Epithelial cell of prostate (primary cell): Measurements from ENCODE around the gene HAPLN3.

Experiments used
- DNase-seq: peaks from one replicate; pipeline ENCODE4 v3.0.0-alpha.2; 2011; ENCODE audit warnings: low read depth, low spot score
- H3K27ac ChIP-seq: fragments of 450-650 bp; 2 replicates; pipeline ENCODE4 v1.5.1; 2017; ENCODE audit warnings: mild to moderate bottlenecking

HAPLN3 gene

GRCh38 chr15:88898736-88899135 lies 3.4 kb upstream of the HAPLN3 start:
- DNase-seq: no peak
- no peak overlapping the region for H3K27ac ChIP-seq

GRCh38 chr15:88897456-88898194 lies 2.3 kb upstream of the HAPLN3 start:
- DNase-seq: peak; percentile 39

GRCh38 chr15:88897142-88897455 lies 1.8 kb upstream of the HAPLN3 start:
- no peak overlapping the region for H3K27ac ChIP-seq
- DNase-seq: no peak

More at GRCh38 chr15:88897456-88898194, 2.3 kb upstream of the HAPLN3 start:
- no peak overlapping the region for H3K27ac ChIP-seq

- no peak for DNase-seq
- H3K27ac ChIP-seq: no peak overlapping the region
These were observed 1.1 kb upstream of the HAPLN3 start for GRCh38 chr15:88896333-88897033.

- DNase-seq: no peak
- no peak overlapping the region for H3K27ac ChIP-seq
These were observed 961 bp downstream of the HAPLN3 start for GRCh38 chr15:88894348-88894818.

- H3K27ac ChIP-seq: no peak overlapping the region
- no peak for DNase-seq
These were observed 3.6 kb downstream of the HAPLN3 start for GRCh38 chr15:88891540-88892254.

GRCh38 chr15:88890495-88890894 lies 4.8 kb downstream of the HAPLN3 start:
- no peak overlapping the region for H3K27ac ChIP-seq
- DNase-seq: no peak

GRCh38 chr15:88888719-88889118 lies 6.6 kb downstream of the HAPLN3 start:
- DNase-seq: no peak
- no peak overlapping the region for H3K27ac ChIP-seq

- H3K27ac ChIP-seq: no peak overlapping the region
- no peak for DNase-seq
These were observed 8.2 kb downstream of the HAPLN3 start for GRCh38 chr15:88887068-88887580.

GRCh38 chr15:88882785-88883184 lies 12.6 kb downstream of the HAPLN3 start:
- no peak overlapping the region for H3K27ac ChIP-seq
- no peak for DNase-seq

GRCh38 chr15:88881775-88882174 lies 13.6 kb downstream of the HAPLN3 start:
- DNase-seq: no peak
- H3K27ac ChIP-seq: no peak overlapping the region

- no peak for DNase-seq
- H3K27ac ChIP-seq: no peak overlapping the region
These were observed 14.2 kb downstream of the HAPLN3 start for GRCh38 chr15:88880944-88881740.

- no peak overlapping the region for H3K27ac ChIP-seq
- no peak for DNase-seq
These were observed 16.6 kb downstream of the HAPLN3 start for GRCh38 chr15:88878720-88879184.

GRCh38 chr15:88877906-88878305 lies 17.4 kb downstream of the HAPLN3 start:
- H3K27ac ChIP-seq: no peak overlapping the region
- no peak for DNase-seq

- no peak overlapping the region for H3K27ac ChIP-seq
- DNase-seq: no peak
These were observed 17.9 kb downstream of the HAPLN3 start for GRCh38 chr15:88877415-88877814.

- no peak overlapping the region for H3K27ac ChIP-seq
- DNase-seq: no peak
These were observed 18.8 kb downstream of the HAPLN3 start for GRCh38 chr15:88876573-88876972.

GRCh38 chr15:88874684-88875083 lies 20.7 kb downstream of the HAPLN3 start:
- no peak for DNase-seq
- H3K27ac ChIP-seq: no peak overlapping the region

- no peak for DNase-seq
- no peak overlapping the region for H3K27ac ChIP-seq
These were observed 21.1 kb downstream of the HAPLN3 start for GRCh38 chr15:88874275-88874674.

- no peak overlapping the region for H3K27ac ChIP-seq
- no peak for DNase-seq
These were observed 21.6 kb downstream of the HAPLN3 start for GRCh38 chr15:88873786-88874185.

- no peak overlapping the region for H3K27ac ChIP-seq
- DNase-seq: no peak
These were observed 22.6 kb downstream of the HAPLN3 start for GRCh38 chr15:88872706-88873105.
